ENCODE data around the gene SPATA3.

DNA sequence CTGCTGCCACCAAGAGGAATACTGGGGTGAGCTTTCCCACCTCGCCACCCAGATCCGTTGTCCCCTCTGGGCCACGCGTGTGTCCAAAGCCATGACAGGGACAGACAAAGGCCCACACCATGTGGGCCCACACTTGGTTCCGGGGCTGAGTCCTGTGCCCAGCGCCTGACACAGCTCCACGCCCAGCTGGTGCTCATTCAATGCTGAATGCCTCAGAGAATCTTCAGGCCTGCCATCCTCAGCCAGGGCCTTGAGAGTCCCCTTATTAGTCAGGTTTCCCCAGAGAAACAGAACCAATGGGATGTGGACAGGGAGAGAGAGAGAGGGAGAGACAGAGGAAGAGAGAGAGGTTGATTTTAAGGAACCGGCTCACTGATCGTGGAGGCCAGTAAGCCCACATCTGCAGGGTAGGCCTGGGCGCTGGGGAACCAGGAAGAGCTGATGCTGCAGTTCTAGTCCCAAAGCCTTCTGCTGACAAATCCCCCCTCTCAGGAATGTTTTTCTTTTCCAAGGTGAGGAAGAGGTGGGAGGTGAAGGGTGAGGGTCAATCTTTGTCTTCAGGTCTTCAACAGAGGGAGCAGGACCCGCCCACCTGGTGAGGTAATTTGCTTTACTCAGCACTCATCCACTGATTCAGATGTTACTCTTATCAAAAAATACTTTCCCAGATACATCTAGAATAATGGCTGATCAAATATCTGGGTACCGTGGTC, 10.2 kb upstream of the SPATA3 start:
- TF ChIP-seq YY1 (IDR thresholded peaks at IDR 0.05; ENCODE audit: insufficient read depth, insufficient read length) (no peak), ZNF274 (IDR thresholded peaks at IDR 0.05; ENCODE audit: low read depth, low read length) (no peak), SUZ12 (IDR thresholded peaks at IDR 0.05; ENCODE audit: extremely low read depth, insufficient read depth, insufficient read length) (no peak)

Data from NT2/D1 (cell line).